Prostate gland (tissue), 2 donors: Measurements from ENCODE around the gene IMMP2L. TPM values are rescaled to one million over a fixed set of nuclear protein-coding genes. Genes with fewer than 3 reads are reported as not detected.
A peak's percentile ranks its signal among the peaks of the same experiment; 100 is the strongest.

Experiments used
- DNase-seq: peaks from one replicate; pipeline ENCODE4 v3.0.0-alpha.2; 2019; ENCODE audit warnings: low spot score
- H3K27ac ChIP-seq, 2 donors: fragments of 200-600 bp; sonication (generic); 2 replicates each; pipeline ENCODE4 v1.5.1; 2017 to 2019
- H3K27me3 ChIP-seq: fragments of 200-600 bp; sonication (generic); replicated peaks from 2 replicates; pipeline ENCODE4 v1.5.1; 2019; ENCODE audit not compliant: insufficient read depth
- H3K36me3 ChIP-seq, 2 donors: fragments of 200-600 bp; sonication (generic); 1 replicate in 1 of 2; 2 replicates in 1 of 2; pipeline versions ENCODE4 v1.5.1 to v1.8.1; 2017 to 2019
- H3K4me1 ChIP-seq: fragments of 200-600 bp; sonication (generic); replicated peaks from 2 replicates; pipeline ENCODE4 v1.5.1; 2019
- H3K4me3 ChIP-seq, 2 donors: fragments of 200-600 bp; sonication (generic); 2 replicates each; pipeline ENCODE4 v1.5.1; 2017 to 2019
- H3K9me3 ChIP-seq: fragments of 200-600 bp; sonication (generic); 2 replicates; pipeline ENCODE4 v1.5.1; 2017
- CTCF ChIP-seq, 4 experiments: fragments of 200-600 bp in 2 of 4; fragments of 450-650 bp in 2 of 4; sonication (generic) in 2 of 4; IDR thresholded peaks; 1 replicate in 3 of 4; 2 replicates in 1 of 4; pipeline ENCODE4 v1.5.1; 2016 to 2019; ENCODE audit warnings: antibody characterized with exemption in 4 of 4, mild to moderate bottlenecking in 2 of 4, moderate library complexity in 2 of 4
- POLR2A ChIP-seq: fragments of 450-650 bp; IDR thresholded peaks from one replicate; pipeline ENCODE4 v1.6.1; 2016; ENCODE audit warnings: antibody characterized with exemption, mild to moderate bottlenecking
- POLR2AphosphoS5 ChIP-seq: sonication (generic); formaldehyde crosslinking; IDR thresholded peaks from one replicate; pipeline ENCODE4 v1.6.1; 2017; ENCODE audit warnings: antibody characterized with exemption
- WGBS: methylation state at CpG from one replicate; pipeline ENCODE4 v1.1.5; 2018; 5-methylcytosine and 5-hydroxymethylcytosine counted together
- intact Hi-C: fragments of 100-400 bp; cut with DNase I; formaldehyde crosslinking; loops from one replicate; pipeline ENCODE4 v1.14.2; 2022
- total RNA-seq, 2 donors: library from RNA; depleted of rRNA; stranded (reverse); fragments of >200 nt; gene quantifications; one replicate each; pipeline ENCODE4 v1.1.0, GENCODE V29; 2016

IMMP2L gene
- total RNA-seq, 2 donors from 2014 or later: 16.9 to 20.4 TPM

DNA sequence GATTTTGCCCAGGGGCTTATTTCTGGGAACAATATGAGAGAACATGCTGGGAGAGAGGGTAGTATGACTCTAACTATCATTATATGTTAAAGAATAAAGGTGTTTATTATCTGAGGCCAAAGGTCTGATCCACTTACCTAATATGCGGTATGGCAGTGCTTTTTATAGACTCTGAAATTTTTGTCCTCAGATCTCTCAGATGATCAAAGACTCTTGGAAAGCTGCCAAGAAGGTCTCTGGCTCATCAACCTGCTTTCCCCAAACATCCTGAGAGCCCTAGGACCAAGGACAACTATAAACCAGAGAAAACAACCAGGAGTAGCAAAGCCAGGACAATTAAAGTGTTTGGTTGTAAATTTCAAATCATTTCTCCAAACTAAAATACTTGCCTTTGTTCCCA, 727.1 kb downstream of the IMMP2L start:
- Histone ChIP-seq H3K4me3 (no peak overlapping the region), H3K27me3 (no peaks in the 10 kb centered on the region), H3K4me1 (no peaks in the 10 kb centered on the region), H3K36me3 (no peaks in the 10 kb centered on the region), H3K27ac (no peak overlapping the region), H3K9me3 (no peaks in the 10 kb centered on the region)
- DNase-seq: peak; percentile 13
- intact Hi-C loops: no loop called here
- WGBS: 26% methylated on average over 1 of the region's 1 CpG
- no peak for TF ChIP-seq CTCF (IDR thresholded peaks at IDR 0.05)
- no peak for TF ChIP-seq POLR2A
- no peak for TF ChIP-seq POLR2AphosphoS5

GRCh38 chr7:110831419-110831818, 730.9 kb downstream of the IMMP2L start:
- H3K4me3 ChIP-seq: no peak overlapping the region
- TF ChIP-seq POLR2A (no peak), CTCF (IDR thresholded peaks at IDR 0.05) (no peak), POLR2AphosphoS5 (no peak)
- no peak overlapping the region for H3K27ac ChIP-seq
- no peaks in the 10 kb centered on the region for H3K4me1 ChIP-seq
- intact Hi-C loops: no loop called here
- H3K9me3 ChIP-seq: no peaks in the 10 kb centered on the region
- 63% methylated on average over 3 of the region's 3 CpGs for WGBS
- H3K36me3 ChIP-seq: no peaks in the 10 kb centered on the region
- DNase-seq: no peak
- H3K27me3 ChIP-seq: no peaks in the 10 kb centered on the region

- TF ChIP-seq POLR2AphosphoS5: no peak
- intact Hi-C loops: no loop called here
- no peaks in the 10 kb centered on the region for H3K9me3 ChIP-seq
- no peak overlapping the region for H3K27ac ChIP-seq
- no peaks in the 10 kb centered on the region for H3K27me3 ChIP-seq
- no peak for DNase-seq
- no peaks in the 10 kb centered on the region for H3K4me1 ChIP-seq
- WGBS: 80% methylated on average over 5 of the region's 5 CpGs
- no peaks in the 10 kb centered on the region for H3K36me3 ChIP-seq
- H3K4me3 ChIP-seq: no peak overlapping the region
Measured at GRCh38 chr7:110830778-110831177, 731.5 kb downstream of the IMMP2L start.

DNA sequence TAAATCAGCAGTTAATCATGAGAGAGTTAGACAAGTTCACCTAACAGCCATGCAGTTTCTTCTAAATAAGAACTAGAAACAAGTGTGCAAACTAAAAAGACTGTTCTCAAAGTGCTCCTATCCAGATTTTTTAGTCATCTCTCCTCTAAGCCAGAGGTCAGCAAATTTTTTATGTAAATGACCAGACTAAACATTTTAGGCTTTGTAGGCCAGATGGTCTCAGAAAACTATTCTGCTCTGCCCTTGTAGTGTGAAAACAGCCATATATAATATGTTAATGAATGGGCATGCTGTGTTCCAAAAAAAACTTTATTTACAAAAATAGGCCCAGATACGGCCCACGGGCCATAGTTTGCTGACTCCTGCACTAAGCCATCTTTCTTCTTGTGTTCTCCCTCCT, 734.4 kb downstream of the IMMP2L start:
- 98% methylated on average over 2 of the region's 2 CpGs for WGBS
- intact Hi-C loops: no loop called here

DNA sequence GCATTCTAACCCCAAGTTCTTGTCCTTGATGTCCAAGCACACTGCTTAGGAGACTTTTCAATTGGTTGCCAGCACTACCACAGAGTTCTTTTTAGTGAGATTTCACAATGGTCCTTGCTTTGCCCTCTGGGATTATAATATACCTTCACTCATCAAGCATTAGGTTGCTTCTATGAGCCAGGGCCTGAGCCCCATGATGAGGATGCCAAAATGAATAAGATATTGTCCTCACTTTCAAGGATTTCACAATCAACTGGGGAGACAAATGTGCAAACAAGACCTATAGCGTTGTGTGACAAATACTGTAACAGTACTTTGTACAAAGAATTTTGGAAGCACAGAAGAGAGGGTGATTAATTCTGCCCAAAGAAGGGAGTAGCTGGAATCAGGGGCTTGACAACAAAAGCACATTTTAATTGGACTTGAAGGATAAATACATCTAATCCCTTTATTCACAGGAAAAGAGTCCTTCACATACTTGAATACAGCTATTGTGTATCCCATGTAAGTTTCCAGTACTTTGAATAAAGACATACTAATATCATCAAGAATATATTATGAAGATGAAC, 734.9 kb downstream of the IMMP2L start:
- WGBS: 43% methylated on average over 1 of the region's 1 CpG
- H3K9me3 ChIP-seq: no peaks in the 10 kb centered on the region
- intact Hi-C loops: no loop called here
- no peaks in the 10 kb centered on the region for H3K36me3 ChIP-seq
- TF ChIP-seq POLR2AphosphoS5 (no peak), CTCF (IDR thresholded peaks at IDR 0.05) (no peak), POLR2A (no peak)
- no peak for DNase-seq
- H3K4me3 ChIP-seq: no peak overlapping the region
- no peaks in the 10 kb centered on the region for H3K4me1 ChIP-seq
- H3K27me3 ChIP-seq: no peaks in the 10 kb centered on the region
- H3K27ac ChIP-seq: no peak overlapping the region

More for the DNA sequence above, 734.4 kb downstream of the IMMP2L start:
- DNase-seq: no peak
- H3K27ac ChIP-seq: no peak overlapping the region
- no peaks in the 10 kb centered on the region for H3K9me3 ChIP-seq
- H3K4me1 ChIP-seq: no peaks in the 10 kb centered on the region
- H3K36me3 ChIP-seq: no peaks in the 10 kb centered on the region
- H3K27me3 ChIP-seq: no peaks in the 10 kb centered on the region
- no peak for TF ChIP-seq POLR2AphosphoS5
- no peak for TF ChIP-seq CTCF (IDR thresholded peaks at IDR 0.05)
- no peak for TF ChIP-seq POLR2A
- H3K4me3 ChIP-seq: no peak overlapping the region
